PC-3 (cell line): ENCODE data around the gene PTCH1. TPM values are rescaled to one million over a fixed set of nuclear protein-coding genes. Genes with fewer than 3 reads are reported as not detected.

ENCODE experiments used
- ATAC-seq: fragments of 200-7000 bp; cut with Tn5 transposase; 2 replicates; pipeline ENCODE4 v1.9.1; 2020; ENCODE audit warnings: mild to moderate bottlenecking, moderate library complexity
- BruUV-seq: library from RNA; stranded (reverse); fragments of 400-500 nt; replicated peaks from 2 replicates; lab custom pipeline; 2021; lab: Mats Ljungman, UMichigan
- CTCF ChIA-PET: fragments of 300-600 bp; sonication (Branson Sonifier 250); formaldehyde crosslinking; loops from one replicate; lab custom pipeline; 2022; ENCODE audit warnings: antibody characterized with exemption; lab: Charles Lee
- POLR2A ChIA-PET: fragments of 300-600 bp; sonication (Branson Sonifier 250); formaldehyde crosslinking; loops from one replicate; lab custom pipeline; 2022; ENCODE audit warnings: antibody characterized with exemption; ENCODE audit not compliant: unreplicated experiment; lab: Charles Lee
- DNase-seq: peaks from one replicate; pipeline ENCODE4 v3.0.0-alpha.2; 2015
- H2AFZ ChIP-seq: fragments of 300-600 bp; sonication (generic); 2 replicates; pipeline ENCODE4 v1.6.0; 2016; ENCODE audit warnings: antibody characterized with exemption, low read length
- H3F3A ChIP-seq: fragments of 300-600 bp; sonication (generic); one replicate; pipeline ENCODE4 v1.6.0; 2017; ENCODE audit warnings: antibody characterized with exemption, low read length, control low read depth, mild to moderate bottlenecking; ENCODE audit not compliant: unreplicated experiment
- H3K27ac ChIP-seq: fragments of 300-600 bp; sonication (generic); 2 replicates; pipeline ENCODE4 v1.5.1; 2016; ENCODE audit warnings: mild to moderate bottlenecking, low read length
- H3K27me3 ChIP-seq: fragments of 300-600 bp; sonication (generic); 2 replicates; pipeline ENCODE4 v1.6.1; 2016; ENCODE audit warnings: low read length, mixed read lengths
- H3K36me3 ChIP-seq: fragments of 300-600 bp; sonication (generic); 2 replicates; pipeline ENCODE4 v1.6.1; 2016; ENCODE audit warnings: low read depth, mixed run types, low read length, mixed read lengths
- H3K4me1 ChIP-seq: fragments of 300-600 bp; sonication (generic); 2 replicates; pipeline ENCODE4 v1.5.1; 2016; ENCODE audit warnings: low read length; ENCODE audit not compliant: insufficient read depth
- H3K4me2 ChIP-seq: fragments of 300-600 bp; sonication (generic); 2 replicates; pipeline ENCODE4 v1.6.0; 2016; ENCODE audit warnings: low read length
- H3K4me3 ChIP-seq: fragments of 300-600 bp; sonication (generic); 2 replicates; pipeline ENCODE4 v1.5.1; 2016; ENCODE audit warnings: mild to moderate bottlenecking, low read length, mixed read lengths
- H3K79me2 ChIP-seq: fragments of 300-600 bp; sonication (generic); 2 replicates; pipeline ENCODE4 v1.6.1; 2017; ENCODE audit warnings: low read length, mixed read lengths
- H3K9ac ChIP-seq: fragments of 300-600 bp; sonication (generic); 2 replicates; pipeline ENCODE4 v1.6.0; 2016; ENCODE audit warnings: mild to moderate bottlenecking, low read length
- H3K9me2 ChIP-seq: fragments of 300-600 bp; sonication (generic); replicated peaks from 2 replicates; pipeline ENCODE4 v1.6.1; 2016; ENCODE audit warnings: mixed run types, low read length, mixed read lengths
- H3K9me3 ChIP-seq: fragments of 300-600 bp; sonication (generic); 2 replicates; pipeline ENCODE4 v1.6.1; 2016; ENCODE audit warnings: low read length, mixed read lengths
- H4K20me1 ChIP-seq: fragments of 300-600 bp; sonication (generic); 2 replicates; pipeline ENCODE4 v1.6.1; 2016; ENCODE audit warnings: low read length, mixed read lengths
- CTCF ChIP-seq: fragments of 300-600 bp; sonication (generic); conservative IDR thresholded peaks from 2 replicates; pipeline ENCODE4 v1.5.1; 2017; ENCODE audit warnings: antibody characterized with exemption, low read depth, mild to moderate bottlenecking, low read length
- EZH2 ChIP-seq: fragments of 300-600 bp; sonication (generic); IDR thresholded peaks from one replicate; pipeline ENCODE4 v1.6.1; 2017; ENCODE audit warnings: antibody characterized with exemption, mild to moderate bottlenecking, low read length; ENCODE audit not compliant: unreplicated experiment
- EZH2phosphoT487 ChIP-seq: fragments of 300-600 bp; sonication (generic); IDR thresholded peaks from 2 replicates; pipeline ENCODE4 v1.6.1; 2018; ENCODE audit warnings: mild to moderate bottlenecking, antibody characterized with exemption, low read length, borderline replicate concordance
- intact Hi-C: fragments of 100-400 bp; cut with micrococcal nuclease; formaldehyde crosslinking; loops from 2 replicates; pipeline ENCODE4 v1.9.0; 2023
- total RNA-seq: library from RNA; depleted of rRNA; stranded (reverse); fragments of >200 nt; gene quantifications from 2 replicates; pipeline ENCODE4 v1.2.3, GENCODE V29; 2014

The PTCH1 gene
- total RNA-seq, 1 experiment from 2014 or later: 0.77 TPM

- CTCF ChIA-PET: no interaction called here
- no peaks in the 10 kb centered on the region for H3K36me3 ChIP-seq
- intact Hi-C loops: no loop called here
- no peak overlapping the region for H3K9ac ChIP-seq
- H3K79me2 ChIP-seq: no peaks in the 10 kb centered on the region
- H4K20me1 ChIP-seq: no peaks in the 10 kb centered on the region
- no peaks in the 10 kb centered on the region for H3F3A ChIP-seq
- H3K4me1 ChIP-seq: no peaks in the 10 kb centered on the region
- no peak overlapping the region for H3K4me3 ChIP-seq
- BruUV-seq: no TSS peak
- no peak overlapping the region for H3K27ac ChIP-seq
- H3K4me2 ChIP-seq: no peak overlapping the region
- DNase-seq (no peak), ATAC-seq (no peak)
- no peak for TF ChIP-seq EZH2phosphoT487
- no peak for TF ChIP-seq CTCF
- no peak for TF ChIP-seq EZH2
- no peaks in the 10 kb centered on the region for H3K9me3 ChIP-seq
- no peaks in the 10 kb centered on the region for H3K27me3 ChIP-seq
- POLR2A ChIA-PET: no interaction called here
- H2AFZ ChIP-seq: no peak overlapping the region
- H3K9me2 ChIP-seq: no peaks in the 10 kb centered on the region
These were observed 80.4 kb downstream of the PTCH1 start for GRCh38 chr9:95436416-95436815.

DNA sequence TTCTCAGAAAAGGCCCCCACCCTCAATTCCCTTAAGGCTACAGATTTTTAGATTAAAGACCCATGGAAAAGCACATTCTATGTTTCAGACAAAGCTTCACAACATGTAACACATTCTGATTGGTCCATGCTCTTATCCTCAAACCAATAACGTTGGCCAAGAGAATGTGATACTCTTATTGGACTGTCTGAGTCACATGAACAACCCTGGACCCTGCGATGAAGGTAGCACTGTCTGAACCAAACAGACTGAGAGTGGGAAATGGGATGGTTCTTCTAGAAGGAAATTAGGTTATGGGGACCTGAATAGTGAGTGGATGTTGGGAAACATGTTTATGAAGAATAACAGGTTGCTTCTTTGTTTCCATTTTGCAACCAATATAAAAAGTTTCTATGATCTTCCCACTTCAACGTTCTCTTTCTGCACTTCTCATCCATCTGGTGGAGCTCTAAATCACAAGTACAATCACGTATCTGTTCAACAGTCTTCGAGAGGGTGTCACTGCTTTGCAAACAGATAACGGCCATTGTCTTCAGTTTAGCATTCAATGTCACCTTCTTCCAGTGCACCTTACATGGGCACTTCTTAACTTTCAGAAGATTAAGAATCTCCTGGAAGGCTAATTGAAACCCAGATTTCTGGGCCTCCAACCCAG is 81.6 kb downstream of the PTCH1 start:
- no peaks in the 10 kb centered on the region for H3K79me2 ChIP-seq
- H3K36me3 ChIP-seq: no peaks in the 10 kb centered on the region
- ATAC-seq: no peak
- H3K9me3 ChIP-seq: no peaks in the 10 kb centered on the region
- no peak for DNase-seq
- ChIA-PET POLR2A (no interaction called here), CTCF (no interaction called here)
- no peak for TF ChIP-seq CTCF
- TF ChIP-seq EZH2: no peak
- TF ChIP-seq EZH2phosphoT487: no peak
- H3K27ac ChIP-seq: no peak overlapping the region
- H3K4me3 ChIP-seq: no peak overlapping the region
- intact Hi-C loops: no loop called here
- no peaks in the 10 kb centered on the region for H3K4me1 ChIP-seq
- BruUV-seq: no TSS peak
- H3K9ac ChIP-seq: no peak overlapping the region
- no peak overlapping the region for H2AFZ ChIP-seq
- no peaks in the 10 kb centered on the region for H3F3A ChIP-seq
- no peak overlapping the region for H3K4me2 ChIP-seq
- no peaks in the 10 kb centered on the region for H3K9me2 ChIP-seq
- no peaks in the 10 kb centered on the region for H4K20me1 ChIP-seq
- no peaks in the 10 kb centered on the region for H3K27me3 ChIP-seq
